Astrocyte of the hippocampus (primary cell): ENCODE measurements around the gene SERGEF.

ENCODE experiments used
- DNase-seq: peaks from one replicate; pipeline ENCODE4 v3.0.0; 2011; ENCODE audit warnings: low read depth, low spot score

SERGEF gene

GRCh38 chr11:17952487-17952886 lies 60.4 kb downstream of the SERGEF start:
- DNase-seq, result no peak

DNA sequence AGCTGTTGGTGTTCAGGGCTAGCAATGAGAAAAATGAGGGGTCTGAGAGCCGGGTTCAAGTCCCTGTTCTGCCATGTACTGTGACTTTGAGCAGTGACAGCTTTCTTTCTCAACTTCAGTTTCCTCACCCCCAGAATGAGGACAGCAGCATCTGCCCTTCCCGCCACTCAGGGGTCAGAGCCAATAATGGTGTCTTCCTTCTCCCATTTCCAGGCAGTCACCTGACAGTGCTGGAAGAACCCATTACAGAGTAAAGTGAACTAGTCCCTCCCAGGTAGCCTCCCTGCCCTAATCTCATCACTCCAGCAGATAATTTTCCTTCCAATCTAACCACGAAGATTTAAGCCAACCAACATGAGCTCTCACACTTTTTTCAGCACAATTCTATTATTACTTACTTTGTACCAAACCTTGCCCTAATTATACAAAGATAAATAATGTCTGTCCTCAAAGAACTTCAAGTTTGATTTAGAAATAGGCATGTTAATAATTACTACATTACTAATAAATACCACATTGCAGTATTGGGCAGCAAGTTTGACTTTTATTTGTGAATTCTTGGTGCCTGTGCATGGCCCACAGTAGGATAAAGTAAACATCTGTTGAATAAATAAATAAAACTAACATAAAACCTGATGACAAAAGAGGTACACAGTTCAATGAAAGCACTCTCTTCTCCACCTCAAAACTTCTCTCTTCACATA lies 61.0 kb downstream of the SERGEF start:
- no peak for DNase-seq

DNA sequence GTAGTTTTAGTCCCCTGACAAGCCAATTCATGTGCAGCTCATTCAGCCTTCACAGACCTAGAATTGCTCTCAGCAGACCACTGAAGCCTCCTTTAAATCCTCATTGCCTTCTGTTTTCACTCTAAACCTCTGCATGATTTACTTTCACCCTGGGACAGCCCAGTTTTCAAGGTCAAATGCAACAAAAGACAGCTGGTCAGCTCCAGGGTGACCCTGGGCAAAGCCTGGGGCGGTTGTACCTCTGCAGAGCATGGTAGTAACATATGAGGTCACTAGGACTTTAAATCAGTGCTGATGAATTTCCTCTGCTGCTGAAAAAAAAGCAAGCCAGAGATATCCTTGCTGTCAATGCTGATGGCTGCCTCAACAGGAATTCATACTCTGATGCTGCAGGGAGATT lies 62.2 kb downstream of the SERGEF start:
- DNase-seq, result no peak

DNA sequence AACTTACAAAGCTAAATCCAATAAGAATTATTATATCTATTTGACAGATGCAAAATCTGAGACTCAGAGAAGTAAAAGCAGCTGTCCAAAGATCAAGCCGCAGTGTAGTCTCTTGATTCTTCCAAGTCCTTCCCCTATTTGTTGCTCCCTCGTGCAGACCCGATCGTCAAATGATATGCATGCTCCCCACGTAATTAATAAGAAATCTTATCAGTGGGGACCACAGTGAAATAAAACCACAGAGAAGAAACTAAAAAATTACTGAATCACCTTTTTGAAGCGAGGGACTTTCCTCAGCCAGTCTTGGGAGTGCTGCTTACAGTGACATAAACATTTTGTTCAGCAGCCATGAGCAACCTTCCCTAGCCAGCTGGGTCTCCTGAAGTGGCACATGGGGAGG lies 64.6 kb downstream of the SERGEF start:
- no peak for DNase-seq

DNA sequence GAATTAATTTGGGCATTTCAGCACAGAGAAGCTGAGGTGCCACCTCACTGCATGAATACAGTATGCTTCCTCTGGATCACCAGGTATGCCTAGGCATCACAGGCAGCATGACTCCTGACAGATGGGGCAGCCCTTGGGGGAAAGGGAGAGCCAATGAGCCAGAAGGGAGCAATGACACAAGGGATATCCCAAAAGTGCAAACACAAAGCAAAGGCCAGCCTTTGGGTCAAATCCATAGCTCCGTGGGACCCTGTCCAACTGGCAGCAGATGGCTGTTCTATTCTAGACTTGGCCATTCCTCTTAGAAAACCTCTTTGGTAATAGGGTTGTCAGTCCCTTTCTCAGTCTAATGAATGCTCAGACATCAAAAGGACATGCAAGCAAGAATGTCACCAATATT lies 73.3 kb downstream of the SERGEF start:
- DNase-seq, result no peak

DNA sequence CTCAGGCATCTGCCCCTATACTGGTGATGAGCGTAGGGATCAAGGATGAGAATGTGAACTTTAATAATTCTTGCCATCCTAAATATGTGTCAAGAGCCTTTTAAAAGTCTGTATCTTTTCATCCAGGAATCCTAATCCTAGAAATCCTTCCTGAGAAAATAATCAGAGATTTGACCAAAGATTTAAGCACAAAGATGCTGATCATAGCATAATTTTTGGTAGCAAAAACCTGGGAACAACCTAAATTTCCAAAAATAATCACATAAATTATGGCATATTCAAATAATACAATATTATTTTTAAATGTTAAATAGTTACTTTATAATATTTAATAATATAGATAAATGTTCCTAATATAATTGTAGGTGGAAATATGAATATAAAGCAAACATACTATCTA lies 76.1 kb downstream of the SERGEF start:
- DNase-seq, result no peak

DNA sequence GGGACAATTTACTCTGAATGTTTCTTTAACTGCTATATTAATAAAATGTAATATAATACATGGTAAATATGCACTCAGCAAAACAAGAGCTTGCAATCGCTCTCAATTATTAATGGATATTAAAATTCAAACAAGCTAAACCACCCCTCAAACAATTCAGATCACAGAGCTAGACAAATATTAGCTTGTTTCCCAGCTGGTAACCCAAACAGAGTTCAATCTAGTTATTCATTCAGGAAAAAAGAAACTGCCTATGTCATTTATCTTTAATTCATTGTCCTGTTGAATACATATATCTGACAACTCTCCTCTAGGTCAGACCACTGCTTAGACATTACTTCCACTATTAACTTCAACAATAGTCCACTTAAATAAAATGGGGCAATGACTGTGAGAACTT lies 78.7 kb downstream of the SERGEF start:
- no peak for DNase-seq

- DNase-seq, result no peak
Observed at GRCh38 chr11:17933708-17934107, 79.1 kb downstream of the SERGEF start.

GRCh38 chr11:17932472-17932871 lies 80.4 kb downstream of the SERGEF start:
- DNase-seq, result no peak

GRCh38 chr11:17931595-17931994 lies 81.3 kb downstream of the SERGEF start:
- peak; percentile 15 for DNase-seq

GRCh38 chr11:17930544-17931125 lies 82.2 kb downstream of the SERGEF start:
- no peak for DNase-seq

DNA sequence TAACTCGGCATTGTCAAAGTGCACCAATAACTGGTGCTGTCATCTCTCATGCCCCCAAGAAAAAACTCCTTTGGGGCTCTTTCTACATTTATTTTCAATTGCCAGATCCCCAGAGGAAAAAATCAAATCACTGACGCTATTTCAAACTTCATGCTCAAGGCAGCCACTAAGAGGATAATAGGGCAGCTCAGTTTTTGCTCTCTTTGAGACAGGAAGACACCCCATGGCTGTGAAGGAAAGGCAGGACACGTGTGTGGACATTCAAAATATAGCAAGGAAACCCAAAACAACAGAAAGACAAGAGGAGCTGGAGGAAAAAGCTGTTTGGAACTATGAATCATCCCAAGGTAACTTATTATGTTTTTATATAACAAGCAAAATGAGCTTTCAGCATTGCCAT lies 83.7 kb downstream of the SERGEF start:
- no peak for DNase-seq

- no peak for DNase-seq
Observed at GRCh38 chr11:17927681-17928343, 85.0 kb downstream of the SERGEF start.

GRCh38 chr11:17927041-17927440 lies 85.8 kb downstream of the SERGEF start:
- no peak for DNase-seq

GRCh38 chr11:17924713-17925112 lies 88.1 kb downstream of the SERGEF start:
- DNase-seq, result no peak

- peak; percentile 57 for DNase-seq
Observed at GRCh38 chr11:17923217-17923616, 89.6 kb downstream of the SERGEF start.

DNA sequence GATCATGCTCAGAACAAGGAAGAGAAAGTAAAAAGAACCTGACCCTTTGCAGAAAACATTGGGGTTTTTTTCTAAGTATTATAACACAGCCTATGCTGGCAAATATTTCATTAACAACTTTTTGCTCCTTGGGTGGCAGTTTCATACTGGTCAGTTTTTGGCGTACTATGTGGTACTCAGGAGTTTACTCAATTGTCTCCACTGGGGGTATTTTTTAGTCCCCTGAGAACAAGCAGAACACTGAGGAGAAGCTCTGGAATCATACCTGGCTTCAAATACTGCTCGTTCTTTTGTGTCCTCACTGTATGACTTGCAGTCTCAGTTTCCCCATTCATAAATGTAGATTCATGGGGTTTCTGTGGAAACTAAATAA lies 90.4 kb downstream of the SERGEF start:
- DNase-seq, result no peak

DNA sequence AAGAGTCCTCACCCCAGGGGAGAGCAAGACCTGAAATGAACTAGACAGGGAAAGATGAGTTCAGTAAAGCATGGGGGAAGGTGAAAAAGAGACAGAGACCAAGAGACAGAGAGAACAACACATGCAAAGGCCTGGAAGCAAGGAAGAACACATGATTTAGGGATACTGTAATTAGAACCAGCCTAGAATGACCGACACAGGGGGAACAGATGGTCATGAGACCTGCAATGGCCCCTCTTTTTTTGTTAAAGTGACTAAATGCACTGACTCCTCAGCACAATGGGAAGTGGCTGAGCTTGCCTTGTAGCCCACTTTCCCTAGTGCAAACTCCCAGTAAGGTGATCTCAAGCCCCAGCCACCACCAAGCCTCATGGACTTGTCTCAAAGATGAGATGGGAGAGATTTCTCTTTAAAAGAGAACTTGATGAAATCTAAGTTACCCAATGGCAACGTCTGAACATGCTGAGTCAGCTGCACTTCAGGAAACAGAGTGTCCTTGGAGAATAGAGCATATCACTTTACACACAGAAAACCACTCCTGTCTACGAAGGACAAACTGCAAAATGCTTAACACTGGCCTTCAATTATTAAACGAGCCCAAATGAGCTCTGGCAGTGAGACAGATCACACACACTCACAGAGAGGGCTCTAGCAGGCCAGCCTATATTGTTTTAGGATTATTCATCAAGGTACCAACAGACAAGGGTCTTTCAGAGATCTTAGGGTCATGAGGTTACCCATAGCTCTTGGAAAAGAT lies 91.0 kb downstream of the SERGEF start:
- no peak for DNase-seq

GRCh38 chr11:17918049-17918605 lies 94.7 kb downstream of the SERGEF start:
- DNase-seq, result no peak

DNA sequence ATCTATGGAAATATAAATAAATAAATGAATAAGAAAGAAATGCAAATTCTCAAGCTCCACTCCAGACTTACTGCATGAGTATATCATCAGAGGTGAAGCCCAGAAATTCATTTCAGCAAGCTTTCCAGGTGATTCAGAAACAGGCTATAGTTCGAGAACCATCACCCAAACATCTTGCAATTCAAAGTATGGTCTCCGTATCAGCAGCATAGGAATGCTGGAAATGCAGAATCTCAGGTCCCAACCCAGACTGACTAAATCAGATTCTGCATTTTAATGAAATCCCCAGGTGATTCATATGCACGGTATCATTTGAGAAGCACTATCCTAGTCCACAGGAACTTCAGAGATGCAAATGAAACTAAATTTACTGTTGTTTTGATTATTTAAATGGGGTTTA lies 95.3 kb downstream of the SERGEF start:
- no peak for DNase-seq

GRCh38 chr11:17915500-17916143 lies 97.2 kb downstream of the SERGEF start:
- DNase-seq, result peak; percentile 57

GRCh38 chr11:17914957-17915356 lies 97.9 kb downstream of the SERGEF start:
- no peak for DNase-seq
